ENCODE measurements around the gene ALDH3A1. TPM values are rescaled to one million over a fixed set of nuclear protein-coding genes. Genes with fewer than 3 reads are reported as not detected.
"Not testable (repeated sequence)": the region's sequence is repeated elsewhere in the genome, so short reads cannot be mapped to it uniquely, and the experiment has no call there.

The ALDH3A1 gene
- total and polyA plus RNA-seq, 4 donors = 1.5 to 44.2 (median 13.6) TPM

DNA sequence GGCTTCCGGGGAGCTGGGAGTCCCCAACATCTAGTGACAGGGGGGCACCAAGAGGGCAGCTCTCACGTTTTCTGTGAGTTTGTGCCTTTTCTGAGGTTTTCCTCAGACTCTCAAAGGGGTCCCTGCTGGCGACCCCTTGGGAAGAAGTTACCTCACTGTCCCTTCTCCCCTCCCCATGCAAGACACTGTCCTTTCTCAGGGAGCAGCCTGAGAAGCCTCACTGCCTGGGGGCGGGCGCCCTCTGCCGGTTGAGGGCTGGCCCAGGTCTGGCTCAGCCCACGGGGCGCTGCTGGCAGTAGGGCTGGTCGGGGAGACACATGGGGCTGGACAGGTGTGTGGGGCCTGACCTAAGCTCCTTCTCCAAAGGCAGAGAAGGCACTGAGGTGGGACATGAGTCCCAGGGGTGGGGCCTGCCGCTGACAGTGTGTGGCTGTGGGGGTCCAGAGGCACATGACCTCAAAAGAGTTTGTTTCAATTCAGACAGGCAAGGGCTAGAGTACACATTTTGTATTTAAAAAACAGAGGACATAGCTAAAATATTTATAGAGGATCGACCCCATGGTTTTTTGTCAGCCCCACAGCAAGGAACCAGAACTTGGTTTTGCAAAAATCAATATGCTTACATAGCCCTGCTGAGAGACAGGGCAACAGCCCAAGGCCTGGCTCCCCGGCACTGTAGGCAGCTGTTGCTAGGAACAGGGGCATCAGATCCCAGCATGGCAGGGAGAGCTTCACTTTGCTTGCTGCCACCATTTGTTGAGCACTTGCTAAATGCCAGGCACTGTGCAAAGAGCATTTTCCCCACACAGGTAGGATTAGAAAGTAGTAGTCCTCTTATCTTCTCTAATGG, 18.5 kb upstream of the ALDH3A1 start:
- peak; percentile 93 for TF ChIP-seq CTCF (IDR thresholded peaks at IDR 0.05; ENCODE audit: control extremely low read depth, extremely low read depth)

GRCh38 chr17:19766016-19766415, 17.9 kb upstream of the ALDH3A1 start:
- DNase-seq = no peak
- peaks cover 0 to 8% (median 0%) of the 10 kb centered on the region in 5 donors for H3K4me1 ChIP-seq (ENCODE audit: control insufficient read depth in 5 of 5, insufficient read depth in 5 of 5, low read length in 5 of 5)
- H3K27ac ChIP-seq (ENCODE audit: low read depth in 1 of 2, low read length in 1 of 2) = no peak overlapping the region
- TF ChIP-seq CTCF (IDR thresholded peaks at IDR 0.05; ENCODE audit: control extremely low read depth, extremely low read depth) = no peak
- no peak for ATAC-seq (ENCODE audit: insufficient read depth, low FRiP score)
- 68 to 75% methylated on average over 7 of the region's 7 CpGs for WGBS, 2 donors
- no peaks in the 10 kb centered on the region for H3K9me3 ChIP-seq (ENCODE audit: control insufficient read depth in 4 of 4, insufficient read depth in 3 of 4, low read length in 3 of 4)
- no peak overlapping the region for H3K9ac ChIP-seq (ENCODE audit: insufficient read depth in 1 of 2, low read length in 2 of 2)
- H3K27me3 ChIP-seq (ENCODE audit: control insufficient read depth in 3 of 3, insufficient read depth in 3 of 3, low read length in 2 of 3) = no peaks in the 10 kb centered on the region
- H3K36me3 ChIP-seq (ENCODE audit: control insufficient read depth in 4 of 4, insufficient read depth in 4 of 4, low read length in 4 of 4) = no peaks in the 10 kb centered on the region
- H3K4me3 ChIP-seq = no peak overlapping the region

More for the DNA sequence above, 18.5 kb upstream of the ALDH3A1 start:
- DNase-seq (peak; percentile 71 to 75 (median 73)), ATAC-seq (ENCODE audit: insufficient read depth, low FRiP score) (peak; percentile 78)
- 17 to 23% methylated on average over 12 of the region's 12 CpGs for WGBS, 2 donors
- Histone ChIP-seq H3K4me1 (ENCODE audit: control insufficient read depth in 5 of 5, insufficient read depth in 5 of 5, low read length in 5 of 5) (peaks cover 0 to 8% (median 0%) of the 10 kb centered on the region in 5 donors), H3K36me3 (ENCODE audit: control insufficient read depth in 4 of 4, insufficient read depth in 4 of 4, low read length in 4 of 4) (no peaks in the 10 kb centered on the region), H3K4me3 (no peak overlapping the region), H3K9ac (ENCODE audit: insufficient read depth in 1 of 2, low read length in 2 of 2) (peak overlapping the region in 1 of 2 donors; percentile 49), H3K27ac (ENCODE audit: low read depth in 1 of 2, low read length in 1 of 2) (no peak overlapping the region), H3K9me3 (ENCODE audit: control insufficient read depth in 4 of 4, insufficient read depth in 3 of 4, low read length in 3 of 4) (no peaks in the 10 kb centered on the region), H3K27me3 (ENCODE audit: control insufficient read depth in 3 of 3, insufficient read depth in 3 of 3, low read length in 2 of 3) (no peaks in the 10 kb centered on the region)

DNA sequence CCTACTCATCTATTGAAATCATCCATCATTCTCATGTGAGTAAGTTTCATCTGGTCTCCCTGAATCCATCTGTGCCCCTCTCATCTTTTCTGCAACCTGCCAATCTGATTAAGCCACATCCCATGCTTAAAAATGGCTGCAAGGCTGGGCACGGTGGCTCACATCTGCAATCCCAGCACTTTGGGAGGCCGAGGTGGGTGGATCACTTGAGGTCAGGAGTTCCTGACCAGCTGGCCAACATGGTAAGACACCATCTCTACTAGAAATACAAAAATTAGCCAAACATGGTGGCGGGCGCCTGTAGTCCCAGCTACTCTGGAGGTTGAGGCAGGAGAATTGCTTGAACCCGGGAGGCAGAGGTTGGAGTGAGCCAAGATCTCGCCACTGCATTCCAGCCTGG, 15.9 kb upstream of the ALDH3A1 start:
- H3K4me3 ChIP-seq; H3K36me3 ChIP-seq (ENCODE audit: control insufficient read depth in 4 of 4, insufficient read depth in 4 of 4, low read length in 4 of 4); H3K4me1 ChIP-seq (ENCODE audit: control insufficient read depth in 5 of 5, insufficient read depth in 5 of 5, low read length in 5 of 5); H3K9me3 ChIP-seq (ENCODE audit: control insufficient read depth in 4 of 4, insufficient read depth in 3 of 4, low read length in 3 of 4); H3K9ac ChIP-seq (ENCODE audit: insufficient read depth in 1 of 2, low read length in 2 of 2); ATAC-seq (ENCODE audit: insufficient read depth, low FRiP score); H3K27ac ChIP-seq (ENCODE audit: low read depth in 1 of 2, low read length in 1 of 2); H3K27me3 ChIP-seq (ENCODE audit: control insufficient read depth in 3 of 3, insufficient read depth in 3 of 3, low read length in 2 of 3); DNase-seq: not testable (repeated sequence)
- 92 to 97% methylated on average over 6 of the region's 6 CpGs for WGBS, 2 donors

- no peak overlapping the region for H3K4me3 ChIP-seq
- peaks cover 0 to 8% (median 0%) of the 10 kb centered on the region in 5 donors for H3K4me1 ChIP-seq (ENCODE audit: control insufficient read depth in 5 of 5, insufficient read depth in 5 of 5, low read length in 5 of 5)
- no peaks in the 10 kb centered on the region for H3K9me3 ChIP-seq (ENCODE audit: control insufficient read depth in 4 of 4, insufficient read depth in 3 of 4, low read length in 3 of 4)
- H3K9ac ChIP-seq (ENCODE audit: insufficient read depth in 1 of 2, low read length in 2 of 2) = no peak overlapping the region
- TF ChIP-seq CTCF (IDR thresholded peaks at IDR 0.05; ENCODE audit: control extremely low read depth, extremely low read depth) = no peak
- WGBS, 2 donors = 92 to 98% methylated on average over 2 of the region's 2 CpGs
- H3K27me3 ChIP-seq (ENCODE audit: control insufficient read depth in 3 of 3, insufficient read depth in 3 of 3, low read length in 2 of 3) = no peaks in the 10 kb centered on the region
- no peaks in the 10 kb centered on the region for H3K36me3 ChIP-seq (ENCODE audit: control insufficient read depth in 4 of 4, insufficient read depth in 4 of 4, low read length in 4 of 4)
- no peak overlapping the region for H3K27ac ChIP-seq (ENCODE audit: low read depth in 1 of 2, low read length in 1 of 2)
- no peak for ATAC-seq (ENCODE audit: insufficient read depth, low FRiP score)
- DNase-seq = no peak
Measured at GRCh38 chr17:19763416-19763815, 15.3 kb upstream of the ALDH3A1 start.

All from lung (tissue), 12 donors.